ENCODE results near the gene D2HGDH. TPM values are rescaled to one million over a fixed set of nuclear protein-coding genes. Genes with fewer than 3 reads are reported as not detected.

Gene D2HGDH
- total and polyA plus RNA-seq, 10 of the 15 experiments (the other 5 are each of a cell fraction or from before 2014, with no cell fraction given), result 0.52 to 32.1 (median 11.0) TPM

- CTCF ChIA-PET, result interaction anchor here (1.0 kb wide), 1 partner anchor 8 kb away, joined by 3 read pairs; no protein-coding TSS in a partner anchor
- Histone ChIP-seq H2AFZ (ENCODE audit: control insufficient read depth, low read depth, low read length) (no peak overlapping the region), H4K20me1 (ENCODE audit: control insufficient read depth, insufficient read depth) (no peaks in the 10 kb centered on the region), H3K79me2 (ENCODE audit: control insufficient read depth, insufficient read depth, low read length) (no peaks in the 10 kb centered on the region), H3K36me3 (ENCODE audit: control insufficient read depth in 2 of 2, insufficient read depth in 2 of 2, low read length in 1 of 2) (no peaks in the 10 kb centered on the region), H3K9me3 (replicated peaks; ENCODE audit: control insufficient read depth, insufficient read depth, low read length) (no peaks in the 10 kb centered on the region), H3K4me3 (no peak overlapping the region), H3K4me1 (ENCODE audit: control insufficient read depth, insufficient read depth, low read length) (no peaks in the 10 kb centered on the region), H3K9ac (ENCODE audit: control insufficient read depth, insufficient read depth, low read length) (no peak overlapping the region), H3K27me3 (replicated peaks in 1 of 2; ENCODE audit: control insufficient read depth in 2 of 2, insufficient read depth in 2 of 2, low read length in 1 of 2) (no peaks in the 10 kb centered on the region), H3K4me2 (ENCODE audit: control insufficient read depth, insufficient read depth) (no peak overlapping the region), H3K27ac (ENCODE audit: control insufficient read depth, insufficient read depth) (no peak overlapping the region)
- in situ Hi-C loops (cut with MboI) (no loop called here), intact Hi-C loops (cut with micrococcal nuclease; ENCODE audit: unreplicated experiment) (no loop called here)
- SMC1A ChIA-PET (ENCODE audit: uncharacterized antibody, unreplicated experiment), result no interaction called here
- no peak for DNase-seq (ENCODE audit: low read depth, low spot score)
- POLR2A ChIA-PET, result interaction anchor here (0.6 kb wide), 1 partner anchor 82 kb away, joined by 3 read pairs; no protein-coding TSS in a partner anchor
- no peak for TF ChIP-seq ASH2L (IDR thresholded peaks at IDR 0.05; ENCODE audit: borderline replicate concordance, low read depth)
- no peak for TF ChIP-seq SRF (IDR thresholded peaks at IDR 0.05; ENCODE audit: low read depth in 2 of 2, low read length in 2 of 2)
- no peak for TF ChIP-seq BRCA1 (IDR thresholded peaks at IDR 0.05; ENCODE audit: low read depth, low read length)
- no peak for TF ChIP-seq SIN3A (IDR thresholded peaks at IDR 0.05; ENCODE audit: low read depth, low read length)
- no peak for TF ChIP-seq CREM (IDR thresholded peaks at IDR 0.05; ENCODE audit: low read depth)
- TF ChIP-seq NFIC (IDR thresholded peaks at IDR 0.05; ENCODE audit: low read depth, low read length), result no peak
- TF ChIP-seq RUNX3 (IDR thresholded peaks at IDR 0.05; ENCODE audit: low read length), result no peak
- TF ChIP-seq, protein P1, sequence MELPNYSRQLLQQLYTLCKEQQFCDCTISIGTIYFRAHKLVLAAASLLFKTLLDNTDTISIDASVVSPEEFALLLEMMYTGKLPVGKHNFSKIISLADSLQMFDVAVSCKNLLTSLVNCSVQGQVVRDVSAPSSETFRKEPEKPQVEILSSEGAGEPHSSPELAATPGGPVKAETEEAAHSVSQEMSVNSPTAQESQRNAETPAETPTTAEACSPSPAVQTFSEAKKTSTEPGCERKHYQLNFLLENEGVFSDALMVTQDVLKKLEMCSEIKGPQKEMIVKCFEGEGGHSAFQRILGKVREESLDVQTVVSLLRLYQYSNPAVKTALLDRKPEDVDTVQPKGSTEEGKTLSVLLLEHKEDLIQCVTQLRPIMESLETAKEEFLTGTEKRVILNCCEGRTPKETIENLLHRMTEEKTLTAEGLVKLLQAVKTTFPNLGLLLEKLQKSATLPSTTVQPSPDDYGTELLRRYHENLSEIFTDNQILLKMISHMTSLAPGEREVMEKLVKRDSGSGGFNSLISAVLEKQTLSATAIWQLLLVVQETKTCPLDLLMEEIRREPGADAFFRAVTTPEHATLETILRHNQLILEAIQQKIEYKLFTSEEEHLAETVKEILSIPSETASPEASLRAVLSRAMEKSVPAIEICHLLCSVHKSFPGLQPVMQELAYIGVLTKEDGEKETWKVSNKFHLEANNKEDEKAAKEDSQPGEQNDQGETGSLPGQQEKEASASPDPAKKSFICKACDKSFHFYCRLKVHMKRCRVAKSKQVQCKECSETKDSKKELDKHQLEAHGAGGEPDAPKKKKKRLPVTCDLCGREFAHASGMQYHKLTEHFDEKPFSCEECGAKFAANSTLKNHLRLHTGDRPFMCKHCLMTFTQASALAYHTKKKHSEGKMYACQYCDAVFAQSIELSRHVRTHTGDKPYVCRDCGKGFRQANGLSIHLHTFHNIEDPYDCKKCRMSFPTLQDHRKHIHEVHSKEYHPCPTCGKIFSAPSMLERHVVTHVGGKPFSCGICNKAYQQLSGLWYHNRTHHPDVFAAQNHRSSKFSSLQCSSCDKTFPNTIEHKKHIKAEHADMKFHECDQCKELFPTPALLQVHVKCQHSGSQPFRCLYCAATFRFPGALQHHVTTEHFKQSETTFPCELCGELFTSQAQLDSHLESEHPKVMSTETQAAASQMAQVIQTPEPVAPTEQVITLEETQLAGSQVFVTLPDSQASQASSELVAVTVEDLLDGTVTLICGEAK (IDR thresholded peaks at IDR 0.05; ENCODE audit: borderline replicate concordance), result no peak
- TF ChIP-seq ZNF24 (IDR thresholded peaks at IDR 0.05), result no peak
- no peak for TF ChIP-seq BCL3 (IDR thresholded peaks at IDR 0.05; ENCODE audit: borderline replicate concordance, insufficient read depth, low read depth, low read length, poor library complexity, severe bottlenecking)
- TF ChIP-seq TAF1 (IDR thresholded peaks at IDR 0.05; ENCODE audit: borderline replicate concordance, low read depth, low read length), result no peak
- BruUV-seq (replicated peaks), result no TSS peak
- ATAC-seq, result no peak
- RAD21 ChIA-PET (ENCODE audit: unreplicated experiment), result interaction anchor here (1.7 kb wide), 1 partner anchor 17 kb away, joined by 4 read pairs; no protein-coding TSS in a partner anchor
- 43% methylated on average over 13 of the region's 13 CpGs for WGBS (ENCODE audit: insufficient coverage, insufficient replicate concordance, low lambda C conversion rate, missing lambda C conversion rate)
- no peak for FAIRE-seq
Observed at GRCh38 chr2:241796610-241797138, 62.2 kb downstream of the D2HGDH start.
